GM19452 (cell line): ENCODE data around the gene APOBEC3H.

Source experiments
- ATAC-seq: cut with Tn5 transposase; IDR thresholded peaks from one replicate; pipeline ENCODE4 v1.9.1; 2021; ENCODE audit not compliant: unreplicated experiment

APOBEC3H gene

GRCh38 chr22:39081016-39081415 lies 16.0 kb upstream of the APOBEC3H start:
- ATAC-seq, result no peak

- ATAC-seq, result no peak
These were observed 15.4 kb upstream of the APOBEC3H start for GRCh38 chr22:39081598-39081997.

GRCh38 chr22:39083212-39084165 lies 13.6 kb upstream of the APOBEC3H start:
- ATAC-seq, result no peak

GRCh38 chr22:39084666-39085065 lies 12.4 kb upstream of the APOBEC3H start:
- no peak for ATAC-seq

GRCh38 chr22:39087098-39087497 lies 9.9 kb upstream of the APOBEC3H start:
- no peak for ATAC-seq

- ATAC-seq, result no peak
These were observed 9.0 kb upstream of the APOBEC3H start for GRCh38 chr22:39087881-39088684.

GRCh38 chr22:39088685-39089032 lies 8.4 kb upstream of the APOBEC3H start:
- no peak for ATAC-seq

GRCh38 chr22:39089928-39090327 lies 7.1 kb upstream of the APOBEC3H start:
- no peak for ATAC-seq

GRCh38 chr22:39090426-39091064 lies 6.5 kb upstream of the APOBEC3H start:
- ATAC-seq, result no peak

GRCh38 chr22:39091126-39092081 lies 5.6 kb upstream of the APOBEC3H start:
- ATAC-seq, result no peak

- ATAC-seq, result no peak
These were observed 4.8 kb upstream of the APOBEC3H start for GRCh38 chr22:39092111-39092862.

- no peak for ATAC-seq
These were observed 2.2 kb upstream of the APOBEC3H start for GRCh38 chr22:39094717-39095389.

- no peak for ATAC-seq
These were observed 1.1 kb upstream of the APOBEC3H start for GRCh38 chr22:39095971-39096370.

- no peak for ATAC-seq
These were observed 982 bp downstream of the APOBEC3H start for GRCh38 chr22:39098026-39098425.

- ATAC-seq, result no peak
These were observed 1.5 kb downstream of the APOBEC3H start for GRCh38 chr22:39098576-39098975.

- ATAC-seq, result no peak
These were observed 4.2 kb downstream of the APOBEC3H start for GRCh38 chr22:39101226-39101625.

- no peak for ATAC-seq
These were observed 6.4 kb downstream of the APOBEC3H start for GRCh38 chr22:39103431-39103830.

- no peak for ATAC-seq
These were observed 9.3 kb downstream of the APOBEC3H start for GRCh38 chr22:39106326-39106725.

GRCh38 chr22:39108487-39108886 lies 11.4 kb downstream of the APOBEC3H start:
- no peak for ATAC-seq
